K562 (cell line): ENCODE results near the gene ERCC2.

Experiments used
- ERF ChIP-seq: fragments of 450-650 bp; formaldehyde crosslinking; IDR thresholded peaks from 2 replicates; pipeline ENCODE4 v1.4.0; 2020; ENCODE audit warnings: mild to moderate bottlenecking, mixed read lengths
- EZH2 ChIP-seq: IDR thresholded peaks from 2 replicates; pipeline ENCODE4 v1.6.1; 2012; ENCODE audit warnings: low read depth, mild to moderate bottlenecking, inconsistent platforms, low read length, borderline replicate concordance
- JUN ChIP-seq, 2 experiments: sonication (generic) in 1 of 2; formaldehyde crosslinking in 1 of 2; IDR thresholded peaks; 2 replicates each; pipeline versions ENCODE4 v1.6.1 to v1.8.0; 2012 to 2022; ENCODE audit warnings: borderline replicate concordance in 2 of 2, mild to moderate bottlenecking in 2 of 2, improper control_type of control experiment in 1 of 2, low read depth in 1 of 2, low read length in 1 of 2, missing genetic modification reagents in 1 of 2
- NFE2L1 ChIP-seq: fragments of 450-650 bp; IDR thresholded peaks from 2 replicates; pipeline ENCODE4 v1.6.1; 2016; ENCODE audit warnings: missing genetic modification characterization, low read depth, mild to moderate bottlenecking, missing compliant biosample characterization, moderate library complexity, borderline replicate concordance
- RAD51 ChIP-seq: fragments of 450-650 bp; IDR thresholded peaks from 2 replicates; pipeline ENCODE4 v1.7.1; 2016; ENCODE audit warnings: low read depth, mild to moderate bottlenecking, borderline replicate concordance
- TEAD4 ChIP-seq, 2 experiments: sonication (generic) in 1 of 2; formaldehyde crosslinking in 1 of 2; IDR thresholded peaks; 2 replicates each; pipeline versions ENCODE4 v1.6.1 to v1.8.0; 2012 to 2022; ENCODE audit warnings: borderline replicate concordance in 1 of 2, inconsistent platforms in 1 of 2, low read length in 1 of 2, mild to moderate bottlenecking in 1 of 2, missing genetic modification reagents in 1 of 2
- U2AF2 ChIP-seq: fragments of 200-400 bp; formaldehyde crosslinking; optimal IDR thresholded peaks from 2 replicates; pipeline ENCODE3; 2017; ENCODE audit warnings: low read depth, mild to moderate bottlenecking, low read length
- ZBED1 ChIP-seq: IDR thresholded peaks from 2 replicates; pipeline ENCODE4 v1.6.1; 2014
- ZBTB43 ChIP-seq: sonication (generic); formaldehyde crosslinking; IDR thresholded peaks from 2 replicates; pipeline ENCODE4 v1.8.0; 2023; ENCODE audit warnings: mild to moderate bottlenecking, missing genetic modification reagents
- ZNF146 ChIP-seq: IDR thresholded peaks from one replicate; pipeline ENCODE4 v1.6.1; 2018; ENCODE audit warnings: missing compliant biosample characterization; ENCODE audit not compliant: unreplicated experiment
- ZNF217 ChIP-seq: sonication (generic); formaldehyde crosslinking; IDR thresholded peaks from 2 replicates; pipeline ENCODE4 v1.8.0; 2022; ENCODE audit warnings: mild to moderate bottlenecking, missing genetic modification reagents
- TF ChIP-seq, protein P1 (sequence below), 3 experiments: IDR thresholded peaks in 2 of 3; conservative IDR thresholded peaks in 1 of 3; 2 replicates each; pipeline ENCODE4 v1.5.1; 2011 to 2012; ENCODE audit warnings: low read length in 3 of 3, mild to moderate bottlenecking in 3 of 3, control low read depth in 2 of 3, improper control_type of control experiment in 1 of 3, inconsistent platforms in 1 of 3, low read depth in 1 of 3, mixed read lengths in 1 of 3, moderate library complexity in 1 of 3; ENCODE audit not compliant: insufficient read depth in 2 of 3

- TF ChIP-seq JUN (IDR thresholded peaks at IDR 0.05; ENCODE audit: borderline replicate concordance, low read depth, low read length) (no peak), JUN (CRISPR knock-in tag; IDR thresholded peaks at IDR 0.05; ENCODE audit: borderline replicate concordance) (no peak), NFE2L1 (no peak), U2AF2 (no peak), RAD51 (no peak), TEAD4 (IDR thresholded peaks at IDR 0.05; ENCODE audit: low read length) (no peak), TEAD4 (CRISPR knock-in tag; IDR thresholded peaks at IDR 0.05; ENCODE audit: borderline replicate concordance) (no peak), ZNF146 (CRISPR knock-in tag) (no peak), ZBTB43 (CRISPR knock-in tag) (no peak), ZNF217 (CRISPR knock-in tag) (no peak), EZH2 (no peak), ZBED1 (no peak), ERF (CRISPR knock-in tag) (no peak)
- TF ChIP-seq, protein P1, sequence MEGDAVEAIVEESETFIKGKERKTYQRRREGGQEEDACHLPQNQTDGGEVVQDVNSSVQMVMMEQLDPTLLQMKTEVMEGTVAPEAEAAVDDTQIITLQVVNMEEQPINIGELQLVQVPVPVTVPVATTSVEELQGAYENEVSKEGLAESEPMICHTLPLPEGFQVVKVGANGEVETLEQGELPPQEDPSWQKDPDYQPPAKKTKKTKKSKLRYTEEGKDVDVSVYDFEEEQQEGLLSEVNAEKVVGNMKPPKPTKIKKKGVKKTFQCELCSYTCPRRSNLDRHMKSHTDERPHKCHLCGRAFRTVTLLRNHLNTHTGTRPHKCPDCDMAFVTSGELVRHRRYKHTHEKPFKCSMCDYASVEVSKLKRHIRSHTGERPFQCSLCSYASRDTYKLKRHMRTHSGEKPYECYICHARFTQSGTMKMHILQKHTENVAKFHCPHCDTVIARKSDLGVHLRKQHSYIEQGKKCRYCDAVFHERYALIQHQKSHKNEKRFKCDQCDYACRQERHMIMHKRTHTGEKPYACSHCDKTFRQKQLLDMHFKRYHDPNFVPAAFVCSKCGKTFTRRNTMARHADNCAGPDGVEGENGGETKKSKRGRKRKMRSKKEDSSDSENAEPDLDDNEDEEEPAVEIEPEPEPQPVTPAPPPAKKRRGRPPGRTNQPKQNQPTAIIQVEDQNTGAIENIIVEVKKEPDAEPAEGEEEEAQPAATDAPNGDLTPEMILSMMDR (IDR thresholded peaks at IDR 0.05 in 2 of 3, conservative IDR thresholded peaks at IDR 0.05 in 1 of 3; ENCODE audit: insufficient read depth in 2 of 3, low read depth in 1 of 3, low read length in 3 of 3): no peak
These were observed 12.1 kb downstream of the ERCC2 start for GRCh38 chr19:45358213-45358792.
